H9 (cell line): Measurements from ENCODE around the gene ERC2. TPM values are rescaled to one million over a fixed set of nuclear protein-coding genes. Genes with fewer than 3 reads are reported as not detected.

Source experiments
- DNase-seq: peaks from one replicate; pipeline ENCODE4 v3.0.0-alpha.2; 2017
- H2AFZ ChIP-seq: one replicate; pipeline ENCODE4 v1.6.1; 2013; ENCODE audit warnings: mild to moderate bottlenecking, low read length, control low read depth, moderate library complexity
- H2AK5ac ChIP-seq: 2 replicates; pipeline ENCODE4 v1.6.1; 2013; ENCODE audit warnings: low read length, control low read depth, mixed read lengths; ENCODE audit not compliant: insufficient read length
- H2BK120ac ChIP-seq: one replicate; pipeline ENCODE4 v1.6.1; 2013; ENCODE audit warnings: low read depth, mild to moderate bottlenecking, low read length, control low read depth, inconsistent platforms; ENCODE audit not compliant: poor library complexity, severe bottlenecking
- H2BK12ac ChIP-seq: 2 replicates; pipeline ENCODE4 v1.6.1; 2013; ENCODE audit warnings: low read length, control low read depth, mixed read lengths, low read depth; ENCODE audit not compliant: insufficient read length
- H2BK15ac ChIP-seq: 2 replicates; pipeline ENCODE4 v1.6.1; 2013; ENCODE audit warnings: low read depth, low read length, control low read depth
- H2BK20ac ChIP-seq: one replicate; pipeline ENCODE4 v1.6.1; 2013; ENCODE audit warnings: low read depth, mild to moderate bottlenecking, low read length, control low read depth, inconsistent platforms; ENCODE audit not compliant: poor library complexity, severe bottlenecking
- H2BK5ac ChIP-seq: 2 replicates; pipeline ENCODE4 v1.6.1; 2013; ENCODE audit warnings: low read length, control low read depth, mixed read lengths; ENCODE audit not compliant: insufficient read length
- H3K14ac ChIP-seq: 2 replicates; pipeline ENCODE4 v1.6.1; 2013; ENCODE audit warnings: low read length, control low read depth; ENCODE audit not compliant: insufficient read depth
- H3K18ac ChIP-seq: 2 replicates; pipeline ENCODE4 v1.6.1; 2013; ENCODE audit warnings: low read depth, mild to moderate bottlenecking, mixed read lengths, low read length, control low read depth; ENCODE audit not compliant: insufficient read length
- H3K23ac ChIP-seq: 2 replicates; pipeline ENCODE4 v1.6.1; 2013; ENCODE audit warnings: low read length, control low read depth, mixed read lengths, low read depth; ENCODE audit not compliant: insufficient read length
- H3K23me2 ChIP-seq: 2 replicates; pipeline ENCODE4 v1.6.1; 2013; ENCODE audit warnings: low read depth, mild to moderate bottlenecking, mixed read lengths, low read length, control low read depth; ENCODE audit not compliant: insufficient read length, poor library complexity, severe bottlenecking
- H3K27ac ChIP-seq: 2 replicates; pipeline ENCODE4 v1.5.1; 2013; ENCODE audit warnings: low read length, control low read depth, mixed read lengths, low read depth; ENCODE audit not compliant: insufficient read length
- H3K27me3 ChIP-seq: 2 replicates; pipeline ENCODE4 v1.6.1; 2013; ENCODE audit warnings: low read length, control low read depth, inconsistent platforms; ENCODE audit not compliant: insufficient read depth
- H3K4ac ChIP-seq: 2 replicates; pipeline ENCODE4 v1.6.1; 2013; ENCODE audit warnings: low read depth, mild to moderate bottlenecking, control low read depth, inconsistent platforms, low read length, moderate library complexity
- H3K4me1 ChIP-seq: 2 replicates; pipeline ENCODE4 v1.6.1; 2013; ENCODE audit warnings: low read length, control low read depth, inconsistent platforms; ENCODE audit not compliant: insufficient read depth
- H3K4me2 ChIP-seq: 2 replicates; pipeline ENCODE4 v1.6.1; 2013; ENCODE audit warnings: low read length, control low read depth, mixed read lengths; ENCODE audit not compliant: insufficient read length, insufficient read depth
- H3K56ac ChIP-seq: 2 replicates; pipeline ENCODE4 v1.6.1; 2013; ENCODE audit warnings: low read depth, mild to moderate bottlenecking, mixed read lengths, low read length, control low read depth; ENCODE audit not compliant: insufficient read length
- H3K79me1 ChIP-seq: 2 replicates; pipeline ENCODE4 v1.6.1; 2013; ENCODE audit warnings: low read depth, mild to moderate bottlenecking, moderate library complexity, low read length, control low read depth, inconsistent platforms; ENCODE audit not compliant: insufficient read depth, poor library complexity, severe bottlenecking
- H3K79me2 ChIP-seq: 2 replicates; pipeline ENCODE4 v1.6.1; 2013; ENCODE audit warnings: low read length, control low read depth, inconsistent platforms; ENCODE audit not compliant: insufficient read depth
- H3K9ac ChIP-seq: 2 replicates; pipeline ENCODE4 v1.6.1; 2013; ENCODE audit warnings: low read length, control low read depth, mixed read lengths; ENCODE audit not compliant: insufficient read length; ENCODE audit errors: extremely low read depth
- H3K9me3 ChIP-seq: one replicate; pipeline ENCODE4 v1.6.1; 2013; ENCODE audit warnings: low read depth, low read length, inconsistent platforms; ENCODE audit not compliant: control insufficient read depth
- H3T11ph ChIP-seq: one replicate; pipeline ENCODE4 v1.6.1; 2013; ENCODE audit warnings: mild to moderate bottlenecking, low read length, control low read depth, inconsistent platforms
- H4K20me1 ChIP-seq: one replicate; pipeline ENCODE4 v1.6.1; 2013; ENCODE audit not compliant: control insufficient read depth, insufficient read length, insufficient read depth
- H4K5ac ChIP-seq: 2 replicates; pipeline ENCODE4 v1.6.1; 2013; ENCODE audit warnings: low read depth, mild to moderate bottlenecking, mixed read lengths, low read length, control low read depth; ENCODE audit not compliant: insufficient read length
- H4K8ac ChIP-seq: replicated peaks from 2 replicates; pipeline ENCODE4 v1.6.1; 2013; ENCODE audit warnings: low read length, control low read depth, mixed read lengths, low read depth; ENCODE audit not compliant: insufficient read length
- H4K91ac ChIP-seq: 2 replicates; pipeline ENCODE4 v1.6.1; 2013; ENCODE audit warnings: low read depth, mild to moderate bottlenecking, moderate library complexity, mixed read lengths, low read length, control low read depth; ENCODE audit not compliant: insufficient read length
- H3K27ac Mint-ChIP-seq, 3 experiments: 2 replicates in 2 of 3; 3 replicates in 1 of 3; pipeline ENCODE4 v1.8.0; 2020 to 2021; ENCODE audit warnings: mixed read lengths in 3 of 3, mild to moderate bottlenecking in 1 of 3, moderate library complexity in 1 of 3
- H3K27me3 Mint-ChIP-seq: 2 replicates; pipeline ENCODE4 v1.8.0; 2021; ENCODE audit warnings: low read depth, mild to moderate bottlenecking, moderate library complexity, mixed read lengths
- H3K36me3 Mint-ChIP-seq, 3 experiments: 2 replicates in 2 of 3; 3 replicates in 1 of 3; pipeline ENCODE4 v1.8.0; 2020 to 2021; ENCODE audit warnings: low read depth in 3 of 3, mixed read lengths in 3 of 3; ENCODE audit not compliant: insufficient read depth in 1 of 3
- H3K4me1 Mint-ChIP-seq, 2 experiments: 2 replicates each; pipeline ENCODE4 v1.8.0; 2020; ENCODE audit warnings: mixed read lengths in 2 of 2
- H3K4me3 Mint-ChIP-seq, 2 experiments: 2 replicates in 1 of 2; 3 replicates in 1 of 2; pipeline ENCODE4 v1.8.0; 2020 to 2021; ENCODE audit warnings: mild to moderate bottlenecking in 2 of 2, mixed read lengths in 2 of 2, moderate library complexity in 1 of 2
- H3K9me3 Mint-ChIP-seq, 2 experiments: 2 replicates in 1 of 2; 3 replicates in 1 of 2; pipeline ENCODE4 v1.8.0; 2020; ENCODE audit warnings: mild to moderate bottlenecking in 2 of 2, mixed read lengths in 2 of 2, moderate library complexity in 1 of 2
- CTCF ChIP-seq: fragments of 200-600 bp; sonication (generic); conservative IDR thresholded peaks from 3 replicates; pipeline ENCODE4 v1.8.0; 2021; ENCODE audit warnings: antibody characterized with exemption, mild to moderate bottlenecking
- WGBS: extraction: QIAGEN DNeasy Blood & Tissue Kit; methylation state at CpG from one replicate; pipeline ENCODE4 v1.1.7; 2013; ENCODE audit warnings: missing lambda C conversion rate, low lambda C conversion rate, mixed read lengths; ENCODE audit not compliant: insufficient read length; ENCODE audit errors: extremely low coverage; 5-methylcytosine and 5-hydroxymethylcytosine counted together
- total RNA-seq: library from RNA; stranded (reverse); gene quantifications from 2 replicates; pipeline ENCODE4 v1.2.1, GENCODE V29; 2021

The ERC2 gene
- total RNA-seq, 1 experiment from 2014 or later: 15.4 TPM

- H2AFZ ChIP-seq: no peak overlapping the region
- H4K20me1 ChIP-seq: no peaks in the 10 kb centered on the region
- H4K8ac ChIP-seq: no peak overlapping the region
- no peak overlapping the region for H3K9ac ChIP-seq
- peaks cover 13% of the 10 kb centered on the region; the same call in 1 of the 2 replicates for H3K4me1 ChIP-seq
- no peaks in the 10 kb centered on the region for H3K79me2 ChIP-seq
- peaks cover 36 to 39% of the 10 kb centered on the region in 2 experiments for H3K4me1 Mint-ChIP-seq
- no peak overlapping the region for H2BK5ac ChIP-seq
- H2BK12ac ChIP-seq: no peak overlapping the region
- peaks cover 6 to 7% of the 10 kb centered on the region in 2 experiments; a peak in 4 of 5 replicates for H3K9me3 Mint-ChIP-seq
- H3K27ac Mint-ChIP-seq: peak overlapping the region; percentile 44 to 91 (median 68); a peak in 5 of 7 replicates
- H3K27me3 ChIP-seq: no peaks in the 10 kb centered on the region
- no peak overlapping the region for H3K23ac ChIP-seq
- H4K91ac ChIP-seq: no peak overlapping the region
- H3T11ph ChIP-seq: no peak overlapping the region
- H3K36me3 Mint-ChIP-seq: peaks cover 0 to 21% (median 3%) of the 10 kb centered on the region in 3 experiments; a peak in 5 of 7 replicates
- peak overlapping the region in 1 of 2 experiments; percentile 26; a peak in 1 of 5 replicates for H3K4me3 Mint-ChIP-seq
- DNase-seq: peak; percentile 74
- no peaks in the 10 kb centered on the region for H3K23me2 ChIP-seq
- H3K14ac ChIP-seq: no peak overlapping the region
- no peak overlapping the region for H2BK120ac ChIP-seq
- H3K4me2 ChIP-seq: no peak overlapping the region
- no CpG with 5 or more reads among the region's 11 CpGs for WGBS
- H3K4ac ChIP-seq: no peak overlapping the region
- no peaks in the 10 kb centered on the region for H3K9me3 ChIP-seq
- no peak overlapping the region for H3K18ac ChIP-seq
- H3K56ac ChIP-seq: no peak overlapping the region
- no peak overlapping the region for H2BK15ac ChIP-seq
- H2AK5ac ChIP-seq: no peak overlapping the region
- H3K79me1 ChIP-seq: no peaks in the 10 kb centered on the region
- H3K27me3 Mint-ChIP-seq: peaks cover 2% of the 10 kb centered on the region
- H4K5ac ChIP-seq: no peak overlapping the region
- TF ChIP-seq CTCF: no peak
- H3K27ac ChIP-seq: no peak overlapping the region
- H2BK20ac ChIP-seq: no peak overlapping the region
Observed at GRCh38 chr3:55554634-55555425, 913.4 kb downstream of the ERC2 start.
